Stimulated activated CD4-positive, alpha-beta T cell treated with anti-CD3 and anti-CD28 coated beads, Interleukin-12 subunit alpha, Interleukin-12 subunit beta, amount 100 ng/mL, for 4 hours (primary cell): ENCODE results near the gene PCDH1.
A peak's percentile ranks its signal among the peaks of the same experiment; 100 is the strongest.
"Not testable (repeated sequence)": the region's sequence is repeated elsewhere in the genome, so short reads cannot be mapped to it uniquely, and the experiment has no call there.

Source experiments
- DNase-seq: peaks from one replicate; pipeline ENCODE4 v3.0.0-alpha.2; 2020

Gene PCDH1

DNA sequence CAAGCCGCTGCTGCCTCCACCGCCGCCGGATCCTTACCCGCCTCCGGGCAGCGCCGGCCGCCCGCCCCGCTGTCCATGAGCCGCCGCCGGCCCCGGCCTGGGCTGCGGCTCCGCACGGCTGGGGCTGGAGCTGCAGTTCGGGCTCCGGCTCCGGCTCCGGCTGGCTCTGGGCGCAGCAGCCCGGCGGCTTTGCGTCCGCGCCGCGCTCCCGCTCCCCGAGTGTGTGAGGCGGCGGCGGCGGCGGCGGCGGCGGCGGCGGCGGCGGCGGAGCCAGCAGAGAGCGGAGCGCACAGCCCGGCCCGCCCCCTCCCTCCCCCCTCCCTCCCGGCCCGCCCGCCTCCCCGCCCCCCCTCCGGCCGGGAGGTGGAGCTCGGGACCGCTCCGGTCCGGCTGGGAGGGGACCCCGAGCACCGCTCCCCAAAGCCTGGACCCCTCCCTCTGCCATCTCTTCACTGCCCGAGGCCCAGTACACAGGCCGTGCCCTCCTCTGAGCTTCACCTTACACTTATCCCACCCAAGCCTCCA, at the start of gene PCDH1:
TSS of gene PCDH1 (minus strand) at position 225 of the 525 bp plus-strand sequence. CDS start at position 77, 148 bp downstream.
- DNase-seq: peak; percentile 27

DNA sequence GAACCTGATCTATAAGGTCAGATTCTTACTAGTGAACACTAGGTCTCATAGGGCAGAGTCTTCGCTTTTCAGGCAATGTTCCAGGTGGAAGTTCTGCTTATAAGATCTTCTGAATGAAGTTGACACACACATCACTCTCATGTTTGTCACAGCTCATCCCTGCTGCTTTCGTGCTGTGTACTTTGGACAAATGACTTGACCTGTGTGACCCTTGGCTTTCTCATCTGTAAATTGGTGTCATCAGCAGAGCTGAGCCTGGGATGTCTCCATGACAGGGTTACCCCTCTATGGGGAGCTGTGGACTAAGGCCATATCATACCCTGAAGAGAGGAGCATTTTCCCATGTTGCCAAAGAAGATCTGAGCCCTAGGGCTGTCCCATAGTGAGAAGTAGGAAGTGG, 48.2 kb upstream of the PCDH1 start:
- DNase-seq: no peak

DNA sequence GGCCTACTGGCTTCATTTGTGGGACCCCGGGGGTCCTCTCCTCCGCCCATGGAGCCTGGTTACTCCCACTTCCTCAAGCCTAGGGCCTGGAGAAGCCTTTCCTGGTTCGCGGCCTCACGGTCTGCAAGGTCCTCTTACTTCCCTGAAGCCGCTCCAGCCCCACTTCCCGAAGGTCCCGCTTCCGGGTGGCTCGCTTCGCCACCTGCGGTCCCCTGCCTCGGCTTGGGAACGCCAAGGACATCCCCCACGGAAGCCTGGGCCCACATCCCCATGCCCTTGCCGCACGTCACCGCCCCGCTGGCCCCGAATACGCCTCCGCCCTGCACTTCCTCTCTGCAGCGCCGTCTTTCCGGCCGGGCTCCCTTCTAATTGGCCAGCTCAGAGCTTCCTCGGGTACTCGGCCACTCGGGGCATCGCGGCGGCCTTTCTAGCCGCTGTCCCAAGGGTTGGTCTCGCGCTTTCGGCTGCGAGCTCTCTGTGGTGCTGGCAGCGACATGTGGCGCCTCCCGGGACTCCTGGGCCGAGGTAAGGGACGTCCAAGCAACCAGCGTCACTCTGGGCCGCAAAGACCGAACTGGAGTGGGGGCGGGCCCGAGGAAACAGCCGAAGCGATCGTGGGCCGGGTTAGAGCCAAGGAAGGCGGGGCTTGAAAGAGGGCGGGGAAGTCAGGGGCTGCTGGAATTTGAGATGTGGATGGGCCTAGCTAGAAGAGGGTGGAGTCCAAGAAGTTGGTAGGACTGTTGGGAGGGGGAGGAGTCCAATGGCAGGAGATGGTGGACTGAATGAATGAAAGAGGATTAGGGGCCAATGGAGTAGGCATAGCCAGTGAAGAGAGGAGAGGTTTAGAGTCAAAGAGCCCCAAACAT, 45.5 kb upstream of the PCDH1 start, which contains the start of gene DELE1:
TSS of gene DELE1 (plus strand) at position 424 of the 866 bp plus-strand sequence. CDS start at position 495, 71 bp downstream.
- peak; percentile 95 for DNase-seq

DNA sequence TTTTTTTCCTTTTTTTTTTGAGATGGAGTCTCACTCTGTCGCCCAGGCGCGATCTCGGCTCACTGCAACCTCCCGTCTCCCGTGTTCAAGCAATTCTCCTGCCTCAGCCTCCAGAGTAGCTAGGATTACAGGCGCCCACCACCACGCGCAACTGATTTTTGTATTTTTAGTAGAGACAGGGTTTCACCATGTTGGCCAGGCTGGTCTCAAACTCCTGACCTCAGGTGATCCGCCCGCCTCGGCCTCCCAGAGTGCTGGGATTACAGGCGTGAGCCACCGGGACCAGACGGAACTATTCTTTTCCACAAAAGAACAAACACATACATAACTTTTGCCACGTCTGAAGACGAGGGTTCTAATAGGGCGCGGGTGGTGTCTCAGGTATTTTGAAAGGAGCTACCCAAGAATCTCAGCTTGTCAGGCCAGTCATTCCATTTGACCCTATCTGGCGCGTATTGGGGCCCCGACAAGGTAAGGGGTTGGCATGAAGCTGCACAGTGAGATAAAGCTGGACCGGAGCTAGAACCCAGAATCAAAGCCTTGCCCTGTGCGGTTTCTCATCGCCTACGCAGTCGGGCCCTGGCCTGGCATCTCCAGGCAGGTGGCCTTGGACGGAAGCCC, 44.7 kb upstream of the PCDH1 start:
- not testable (repeated sequence) for DNase-seq

DNA sequence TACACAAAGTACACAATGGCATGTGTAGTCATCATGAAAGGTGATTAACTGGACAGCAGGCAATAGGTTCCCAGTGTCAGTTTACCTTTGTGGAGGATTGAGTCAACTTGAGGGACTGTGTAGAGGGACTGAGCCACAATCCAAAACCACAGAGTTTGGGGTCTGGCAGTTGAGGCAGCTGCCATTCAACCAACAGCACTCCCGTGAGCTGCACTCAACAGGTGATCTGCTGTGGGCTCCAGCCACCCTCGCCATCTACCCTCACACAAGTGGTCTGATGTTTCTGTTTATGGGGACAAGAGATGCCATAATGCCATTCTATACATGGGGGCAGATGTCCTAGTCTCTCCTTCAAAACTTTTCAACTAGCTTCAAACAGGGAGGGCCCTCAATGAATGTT, 42.6 kb upstream of the PCDH1 start:
- DNase-seq: no peak

DNA sequence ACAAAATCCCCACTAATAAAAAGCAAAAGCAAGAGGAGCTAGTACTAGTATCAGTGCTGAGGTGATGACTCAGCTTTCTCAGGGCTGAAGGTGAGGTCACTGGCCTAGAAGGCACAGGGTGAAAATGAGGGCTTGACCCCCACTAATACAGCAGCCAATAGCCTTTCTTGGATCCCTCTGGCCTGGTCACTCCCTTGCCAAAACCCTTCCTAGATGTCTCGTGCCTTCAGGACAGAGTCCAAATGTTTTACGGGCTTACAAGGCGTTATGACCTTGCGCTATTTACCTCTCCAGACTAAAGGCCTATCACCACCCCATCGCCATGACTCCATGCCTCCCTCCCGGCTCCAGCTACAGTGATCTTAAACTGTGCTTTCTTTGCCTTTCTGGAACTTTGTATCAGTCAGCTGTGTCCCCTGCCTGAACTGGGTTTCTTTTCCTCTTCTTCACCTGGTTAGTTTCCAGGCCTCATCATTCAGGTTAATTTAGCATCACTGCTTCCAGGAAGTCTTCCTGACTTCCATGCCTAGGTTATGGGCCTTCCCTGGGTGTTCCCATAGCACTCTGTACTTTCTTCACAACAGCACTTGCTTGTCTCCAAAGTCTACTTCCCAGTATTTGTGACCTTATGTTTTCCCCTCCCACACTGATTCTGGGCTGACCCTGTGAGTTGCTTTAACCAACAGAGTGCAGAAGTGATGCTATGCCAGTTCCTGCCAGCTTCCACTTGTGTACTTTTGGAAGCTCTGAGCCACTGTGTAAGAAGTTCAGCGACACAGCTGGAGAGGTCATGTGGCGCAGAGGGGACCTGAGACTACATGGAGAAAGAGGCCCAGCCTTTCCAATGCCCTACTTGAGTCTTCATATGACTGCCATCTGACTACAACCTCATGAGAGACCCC, 41.3 kb upstream of the PCDH1 start:
- no peak for DNase-seq

DNA sequence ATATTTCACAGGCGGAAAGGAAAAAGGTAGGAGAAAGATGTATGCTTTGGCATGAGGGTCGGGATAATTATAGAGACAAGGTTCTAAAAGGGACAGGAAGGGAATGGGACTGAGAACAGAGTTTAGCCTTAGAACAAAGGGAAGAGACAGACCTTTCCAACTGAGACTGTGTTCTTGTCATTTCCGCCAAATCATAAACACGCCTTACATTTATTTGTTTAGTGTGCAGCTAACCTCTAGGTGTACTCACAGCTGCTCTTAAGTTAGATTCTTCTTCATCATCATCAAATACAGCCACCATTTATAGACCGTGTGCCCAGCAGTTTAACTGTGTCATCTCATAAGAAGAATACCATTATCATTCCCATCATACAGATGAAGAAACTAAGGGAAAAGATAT, 39.5 kb upstream of the PCDH1 start:
- no peak for DNase-seq

DNA sequence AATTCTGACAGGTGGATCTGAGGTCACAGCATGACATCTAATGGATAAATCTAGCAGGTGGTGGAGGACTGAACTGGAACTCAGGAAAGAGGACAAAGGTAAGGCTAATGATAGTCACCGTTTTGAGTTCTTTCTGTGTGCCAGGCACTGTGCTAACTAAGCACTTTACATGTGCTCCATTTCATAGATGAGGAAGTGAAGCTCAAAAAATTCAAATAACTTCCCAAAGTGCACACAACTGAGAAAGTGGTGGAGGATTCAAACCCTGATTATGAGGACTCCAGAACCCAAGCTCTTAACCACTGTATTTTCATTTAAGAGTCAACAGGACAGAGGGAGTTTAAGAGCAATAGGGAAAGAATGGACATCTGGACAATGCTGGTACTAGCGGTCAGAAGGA, 38.3 kb upstream of the PCDH1 start:
- no peak for DNase-seq

DNA sequence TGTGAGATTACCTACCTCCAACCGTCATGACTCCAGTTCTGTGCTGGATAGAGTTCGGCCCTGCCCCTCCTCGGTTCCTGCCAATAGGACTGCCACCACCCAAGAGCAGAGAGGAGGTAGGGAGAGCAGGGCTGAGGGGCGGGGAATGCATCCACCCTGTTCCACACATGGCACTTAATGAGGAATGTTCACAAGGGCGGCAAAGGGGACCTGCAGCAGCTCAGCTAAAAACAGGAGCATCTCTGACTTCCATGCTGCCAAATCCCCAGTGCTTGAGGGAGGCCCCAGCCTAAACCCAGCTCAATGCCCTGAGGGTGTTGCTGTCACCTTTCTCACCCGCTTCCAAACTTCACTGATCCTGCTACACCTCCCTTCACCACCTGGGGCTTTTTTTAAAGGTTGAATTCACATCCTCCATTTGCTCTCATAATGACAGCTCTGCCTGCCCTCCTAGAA, 37.7 kb upstream of the PCDH1 start:
- DNase-seq: no peak

DNA sequence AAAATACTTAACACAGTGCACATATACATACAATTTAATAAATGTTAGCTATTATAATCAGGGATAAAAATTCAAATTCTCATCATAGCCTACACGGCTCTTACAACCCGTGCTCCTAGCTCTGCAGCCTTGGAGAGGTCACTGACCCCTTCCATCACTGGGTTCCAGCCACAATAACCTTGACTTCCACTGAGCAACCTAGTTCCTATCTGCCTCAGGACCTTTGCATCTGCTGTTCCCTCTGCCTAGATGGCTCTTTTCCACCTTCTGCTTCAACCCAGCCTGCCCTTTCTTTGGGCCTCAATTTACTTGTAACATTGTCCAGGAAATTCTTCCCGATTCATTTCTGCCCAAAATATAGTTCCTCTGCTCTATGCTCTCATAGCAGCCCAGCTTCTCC, 36.6 kb upstream of the PCDH1 start:
- DNase-seq: no peak

DNA sequence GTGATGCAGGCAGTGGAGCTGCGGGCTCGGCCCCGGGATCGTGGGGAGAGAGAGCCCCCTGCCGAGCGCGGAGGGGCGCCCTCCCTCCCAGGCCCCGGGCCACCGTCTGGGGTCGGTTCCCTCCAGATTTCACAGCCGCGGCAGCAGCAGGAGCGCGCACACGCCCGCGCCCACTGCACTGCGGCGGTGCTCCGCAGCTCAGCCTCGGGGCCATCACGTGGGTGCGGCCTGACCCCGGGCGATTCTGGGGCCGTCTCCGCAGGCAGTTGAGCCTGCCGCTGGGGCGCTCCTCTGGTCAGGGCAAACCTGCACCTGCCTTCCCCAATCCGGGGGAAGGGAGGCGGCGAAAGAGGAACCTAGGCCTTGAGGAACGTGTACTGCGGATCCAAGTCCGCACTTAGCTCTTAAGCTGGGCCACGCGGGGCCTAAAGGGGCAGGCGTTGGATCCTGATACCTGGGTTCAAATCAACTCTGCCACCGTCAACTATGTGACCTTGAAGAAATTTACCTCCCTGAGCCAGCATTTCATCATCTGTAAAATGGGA, 36.1 kb upstream of the PCDH1 start:
- peak; percentile 12 for DNase-seq

DNA sequence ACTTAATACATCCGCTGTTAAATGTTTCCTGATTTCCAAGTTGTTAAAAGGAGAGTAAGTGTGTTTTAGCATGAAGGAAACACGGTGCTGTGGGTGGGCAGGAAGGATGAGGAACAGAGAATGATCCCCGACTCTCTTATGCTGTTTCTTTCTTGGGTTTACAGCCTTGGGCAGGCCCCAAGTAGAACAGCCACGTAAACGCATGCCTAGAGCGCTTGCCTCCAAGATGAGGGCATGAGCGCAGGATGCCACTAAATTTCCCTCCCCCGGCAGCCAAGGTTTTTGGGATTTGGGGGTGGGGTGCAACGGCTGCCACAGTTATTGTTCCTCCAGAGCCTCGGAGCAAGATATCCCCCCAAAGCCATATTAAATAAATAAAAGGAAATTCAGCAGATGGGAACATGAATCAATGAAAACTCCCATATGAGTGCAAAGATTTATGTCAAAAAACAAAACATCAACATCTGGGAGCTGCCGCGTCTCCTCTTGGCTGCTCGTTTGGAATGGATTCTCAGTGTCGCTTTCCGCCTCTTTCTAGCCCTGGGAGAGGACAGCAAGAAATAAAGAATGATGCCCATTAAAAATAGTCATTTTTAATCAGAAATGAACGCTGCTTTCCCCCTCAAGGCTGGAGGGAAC, 35.5 kb upstream of the PCDH1 start:
- DNase-seq: no peak

DNA sequence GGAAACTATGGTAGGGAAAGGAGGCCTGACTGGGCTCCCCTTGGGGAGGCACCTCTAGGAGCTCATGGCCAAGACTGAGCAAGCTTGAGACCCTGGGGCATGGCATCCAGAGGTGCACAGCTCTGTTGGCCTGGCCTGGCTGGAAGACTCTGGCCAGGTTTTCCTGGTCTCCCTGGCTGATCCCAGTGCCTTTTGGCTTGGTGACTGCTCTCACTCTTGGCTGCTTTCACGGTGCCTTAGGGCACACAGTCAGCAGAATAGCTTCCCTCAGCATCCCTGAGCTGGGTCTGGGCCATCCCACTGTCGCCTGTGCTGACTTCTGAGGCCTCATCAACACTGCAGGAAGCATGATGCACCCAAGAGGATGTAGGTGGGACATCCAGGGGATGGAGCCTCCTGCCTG, 32.1 kb upstream of the PCDH1 start:
- no peak for DNase-seq

DNA sequence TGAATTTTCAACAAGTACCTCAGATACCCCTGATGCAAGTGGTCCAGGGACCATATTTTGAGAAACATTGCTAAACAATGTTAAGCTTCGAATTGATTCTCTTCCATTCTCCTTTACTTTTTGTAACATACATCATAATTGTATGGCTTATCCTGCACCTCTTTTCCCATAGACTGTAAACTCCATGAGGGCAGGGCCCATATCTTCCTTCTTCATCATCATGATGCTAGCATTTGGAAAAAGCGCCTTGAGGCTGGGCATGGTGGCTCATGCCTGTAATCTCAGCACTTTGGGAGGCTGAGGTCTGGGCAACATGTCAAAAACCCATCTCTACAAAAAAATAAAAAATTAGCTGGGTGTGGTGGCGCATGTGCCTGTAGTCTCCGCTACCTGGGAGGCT, 31.0 kb upstream of the PCDH1 start:
- no peak for DNase-seq

DNA sequence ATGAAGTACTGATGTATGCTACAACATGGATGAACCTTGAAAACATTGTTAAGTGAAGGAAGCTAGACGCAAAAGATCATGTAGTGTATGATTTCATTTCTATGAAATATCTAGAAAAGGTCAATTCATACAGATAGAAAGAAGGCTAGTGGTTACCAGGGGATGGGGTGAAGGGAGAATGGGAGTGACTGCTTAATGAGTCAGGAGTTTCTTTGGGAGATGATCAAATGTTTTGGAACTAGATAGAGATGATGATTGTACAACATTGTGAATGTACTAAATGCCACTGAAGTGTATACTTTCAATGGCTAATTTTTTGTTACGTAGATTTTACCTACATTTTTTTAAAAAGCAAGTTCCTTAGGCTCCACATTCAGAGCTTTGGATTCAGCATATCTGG, 30.6 kb upstream of the PCDH1 start:
- DNase-seq: no peak

DNA sequence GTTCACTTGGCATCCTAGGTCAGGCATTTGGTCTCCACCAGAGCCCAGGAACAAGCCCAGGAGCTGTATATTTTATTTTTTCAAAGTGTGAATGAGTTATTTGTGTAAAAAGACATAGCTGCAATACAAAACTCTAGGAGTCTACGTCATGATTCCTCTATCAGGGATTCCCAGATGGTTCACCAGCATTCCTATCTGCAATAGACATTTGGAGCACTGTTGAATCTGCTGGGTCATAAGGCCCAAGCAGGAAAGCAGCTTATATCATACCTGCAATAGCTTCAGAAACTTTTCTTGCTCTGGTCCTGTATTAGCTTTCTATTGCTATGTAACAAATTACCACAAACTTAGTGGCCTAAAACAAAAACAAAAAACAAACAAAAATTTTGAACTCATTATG, 28.8 kb upstream of the PCDH1 start:
- DNase-seq: no peak

DNA sequence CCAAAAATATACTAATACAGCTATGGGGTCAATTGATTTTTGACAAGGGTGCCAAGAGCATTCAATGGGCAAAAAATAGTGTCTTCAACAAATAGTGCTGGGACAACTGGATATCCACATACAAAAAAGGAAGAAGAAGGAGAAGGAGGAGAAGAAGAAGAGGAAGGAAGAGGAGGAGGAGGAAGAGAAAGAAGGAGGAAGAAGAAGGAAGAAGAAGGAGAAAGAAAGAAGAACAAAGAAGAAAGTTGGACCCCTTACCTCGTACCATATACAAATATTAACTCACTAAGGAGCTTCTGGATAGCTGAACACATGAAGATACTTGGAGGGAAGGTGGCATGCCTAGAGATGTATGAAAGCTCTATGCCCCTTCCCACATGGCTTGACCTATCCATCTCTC, 28.3 kb upstream of the PCDH1 start:
- no peak for DNase-seq

DNA sequence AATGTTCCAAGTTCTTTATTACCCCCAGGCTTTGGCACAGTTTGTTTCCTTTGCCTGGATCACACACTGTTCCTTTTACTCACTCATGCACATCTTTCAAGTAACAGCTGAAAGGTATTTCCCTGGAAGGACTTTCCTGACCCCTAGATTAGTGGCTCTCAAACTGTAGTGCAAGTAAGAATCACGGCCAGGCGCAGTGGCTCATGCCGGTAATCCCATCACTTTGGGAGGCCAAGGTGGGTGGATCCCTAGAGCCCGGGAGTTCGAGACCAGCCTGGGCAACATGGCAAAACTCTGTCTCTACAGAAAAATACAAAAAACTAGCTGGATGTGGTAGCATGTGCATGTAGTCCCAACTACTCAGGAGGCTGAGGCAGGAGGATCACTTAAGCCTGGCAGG, 26.3 kb upstream of the PCDH1 start:
- no peak for DNase-seq

DNA sequence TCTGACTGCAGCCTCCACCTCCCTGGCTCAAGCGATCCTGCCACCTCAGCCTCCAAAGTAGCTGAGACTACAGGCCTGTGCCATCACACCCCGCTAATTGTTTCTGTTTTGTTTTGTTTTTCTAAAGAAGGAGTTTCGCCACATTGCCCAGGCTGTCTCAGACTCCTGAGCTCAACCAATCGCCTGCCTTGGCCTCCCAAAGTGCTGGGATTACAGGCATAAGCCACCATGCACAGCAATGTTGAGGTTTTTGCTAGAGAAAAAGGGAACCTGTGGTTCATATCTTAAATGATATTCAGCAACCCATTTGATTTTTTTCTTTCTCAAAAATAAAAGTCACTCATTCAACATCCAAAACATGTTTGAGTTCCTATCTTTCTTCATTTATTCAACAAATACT, 25.1 kb upstream of the PCDH1 start:
- no peak for DNase-seq

DNA sequence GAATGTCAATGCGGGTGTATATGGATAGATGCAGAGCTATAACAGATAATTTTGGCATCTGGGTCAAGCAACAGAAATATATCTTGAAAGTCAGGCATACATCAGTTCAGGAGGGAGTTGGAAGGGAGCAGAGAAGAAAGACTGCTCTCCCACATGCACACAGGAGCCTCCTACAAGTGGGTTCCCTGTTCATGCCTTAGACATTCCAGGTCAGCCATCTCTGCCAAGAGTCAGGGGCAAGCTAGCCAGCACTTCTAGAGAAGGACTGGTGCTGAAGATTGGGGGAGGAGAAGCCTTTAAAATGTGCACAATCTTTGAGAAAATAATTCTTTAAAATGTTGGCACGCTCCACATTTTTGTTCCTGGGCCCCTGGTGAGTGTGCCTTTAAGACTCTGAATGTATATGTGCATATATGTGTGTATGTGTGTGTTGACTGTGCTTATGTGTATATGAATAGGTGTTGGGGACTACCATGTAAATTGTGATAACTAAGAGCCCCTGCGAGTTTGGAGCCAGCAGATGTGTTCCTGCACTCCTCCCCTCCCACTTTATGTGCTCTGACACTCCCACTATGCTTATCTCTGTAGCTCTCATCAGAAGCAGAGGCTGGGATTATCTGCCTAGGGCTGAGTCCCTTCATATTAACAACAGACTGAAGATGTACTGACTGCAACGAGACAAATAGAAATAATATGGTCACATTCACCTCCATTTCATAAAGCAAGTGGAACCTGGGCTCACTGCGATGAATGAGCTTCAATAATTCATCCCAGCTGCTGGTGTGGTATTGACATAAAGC, 24.0 kb upstream of the PCDH1 start:
- DNase-seq: no peak

DNA sequence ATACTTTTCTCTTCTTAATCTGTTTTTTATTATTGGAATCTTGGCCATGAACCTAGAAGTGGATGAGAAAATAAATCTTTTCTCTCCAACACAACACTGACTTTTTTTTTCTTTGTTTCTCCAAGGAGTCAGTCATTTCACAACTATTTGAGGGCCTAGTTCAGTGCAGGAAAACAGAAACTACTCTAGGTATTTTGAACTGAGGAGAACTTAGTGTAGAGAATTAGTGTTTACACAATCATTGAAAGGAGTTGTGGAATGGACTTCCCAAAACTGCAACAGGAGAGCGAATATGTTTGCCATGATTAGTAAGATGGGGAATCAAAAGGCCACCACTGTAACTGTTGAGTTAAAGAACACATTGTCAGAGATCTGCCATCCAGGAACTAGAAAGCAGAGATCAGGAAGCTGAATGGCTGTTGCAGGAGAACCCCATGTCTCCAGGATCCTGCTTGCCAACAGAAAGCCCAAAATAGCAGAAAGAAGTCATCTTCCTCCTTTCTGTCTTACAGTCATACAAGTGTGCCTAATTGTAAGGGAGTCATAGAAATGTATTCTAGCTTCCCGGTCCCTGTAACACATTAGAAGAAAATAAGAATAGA, 20.3 kb upstream of the PCDH1 start:
- DNase-seq: no peak
